ENCODE data around the gene MICAL3.
A peak's percentile ranks its signal among the peaks of the same experiment; 100 is the strongest.

MICAL3 gene

GRCh38 chr22:17814084-17814483 lies 210.3 kb downstream of the MICAL3 start:
- H3K79me1 ChIP-seq (ENCODE audit: low read length), result no peaks in the 10 kb centered on the region

GRCh38 chr22:17811119-17811518 lies 213.2 kb downstream of the MICAL3 start:
- peaks cover 12% of the 10 kb centered on the region for H3K79me1 ChIP-seq (ENCODE audit: low read length)
- no peaks in the 10 kb centered on the region for H3K27me3 ChIP-seq (ENCODE audit: insufficient read depth, low read length)
- no peak overlapping the region for H3K23ac ChIP-seq (ENCODE audit: low read length)
- no peak overlapping the region for H4K12ac ChIP-seq (ENCODE audit: low read depth, low read length)
- peaks cover 23 to 26% of the 10 kb centered on the region in 2 experiments for H3K4me1 ChIP-seq (ENCODE audit: control insufficient read depth in 1 of 2, insufficient read depth in 2 of 2, low read length in 2 of 2)
- H4K91ac ChIP-seq (ENCODE audit: low read depth, low read length), result no peak overlapping the region
- no peak overlapping the region for H2AFZ ChIP-seq (ENCODE audit: insufficient read depth, low read length, poor library complexity)
- H3K4me3 ChIP-seq (ENCODE audit: low read depth, low read length), result no peak overlapping the region
- H2AK5ac ChIP-seq (ENCODE audit: low read length), result no peak overlapping the region
- H3K27ac ChIP-seq (ENCODE audit: low read depth, low read length), result no peak overlapping the region
- H3K9ac ChIP-seq (ENCODE audit: low read length), result no peak overlapping the region
- H2BK5ac ChIP-seq (ENCODE audit: low read depth, low read length, poor library complexity), result no peak overlapping the region
- no peak overlapping the region for H3K4ac ChIP-seq (ENCODE audit: low read depth, low read length)
- H2BK12ac ChIP-seq (ENCODE audit: low read length), result no peak overlapping the region
- H3K18ac ChIP-seq (ENCODE audit: low read length), result no peak overlapping the region
- H3K36me3 ChIP-seq (ENCODE audit: control insufficient read depth in 1 of 2, insufficient read depth in 2 of 2, low read length in 2 of 2), result peaks cover 19 to 23% of the 10 kb centered on the region in 2 experiments
- no peak overlapping the region for H2BK120ac ChIP-seq (ENCODE audit: insufficient read depth, low read length, poor library complexity)
- H3K9me3 ChIP-seq (ENCODE audit: insufficient read depth, low read depth, low read length), result peaks cover 5% of the 10 kb centered on the region
- no peak overlapping the region for H4K8ac ChIP-seq (ENCODE audit: low read depth, low read length)
- H3K4me2 ChIP-seq (ENCODE audit: low read length), result no peak overlapping the region
- H3K79me2 ChIP-seq (ENCODE audit: control insufficient read depth, insufficient read depth, low read length, poor library complexity), result no peaks in the 10 kb centered on the region
- no CpG with 5 or more reads among the region's 4 CpGs for WGBS (ENCODE audit: extremely low coverage, insufficient coverage, insufficient read length)
- DNase-seq, result no peak
- H3K14ac ChIP-seq (ENCODE audit: low read length), result no peak overlapping the region

More at GRCh38 chr22:17814084-17814483, 210.3 kb downstream of the MICAL3 start:
- peaks cover 2 to 4% of the 10 kb centered on the region in 2 experiments for H3K4me1 ChIP-seq (ENCODE audit: control insufficient read depth in 1 of 2, insufficient read depth in 2 of 2, low read length in 2 of 2)
- H3K4me3 ChIP-seq (ENCODE audit: low read depth, low read length), result no peak overlapping the region
- no peak overlapping the region for H2AK5ac ChIP-seq (ENCODE audit: low read length)
- H3K14ac ChIP-seq (ENCODE audit: low read length), result no peak overlapping the region
- WGBS (ENCODE audit: extremely low coverage, insufficient coverage, insufficient read length), result no CpG with 5 or more reads among the region's 6 CpGs
- H3K27me3 ChIP-seq (ENCODE audit: insufficient read depth, low read length), result no peaks in the 10 kb centered on the region
- H3K4ac ChIP-seq (ENCODE audit: low read depth, low read length), result no peak overlapping the region
- H2AFZ ChIP-seq (ENCODE audit: insufficient read depth, low read length, poor library complexity), result no peak overlapping the region
- peaks cover 19 to 30% of the 10 kb centered on the region in 2 experiments for H3K36me3 ChIP-seq (ENCODE audit: control insufficient read depth in 1 of 2, insufficient read depth in 2 of 2, low read length in 2 of 2)
- no peak overlapping the region for H2BK120ac ChIP-seq (ENCODE audit: insufficient read depth, low read length, poor library complexity)
- H3K79me2 ChIP-seq (ENCODE audit: control insufficient read depth, insufficient read depth, low read length, poor library complexity), result no peaks in the 10 kb centered on the region
- H3K23ac ChIP-seq (ENCODE audit: low read length), result no peak overlapping the region
- H4K8ac ChIP-seq (ENCODE audit: low read depth, low read length), result no peak overlapping the region
- H3K9me3 ChIP-seq (ENCODE audit: insufficient read depth, low read depth, low read length), result peaks cover 5% of the 10 kb centered on the region
- H3K27ac ChIP-seq (ENCODE audit: low read depth, low read length), result no peak overlapping the region
- no peak overlapping the region for H2BK5ac ChIP-seq (ENCODE audit: low read depth, low read length, poor library complexity)
- H3K4me2 ChIP-seq (ENCODE audit: low read length), result no peak overlapping the region
- no peak overlapping the region for H4K91ac ChIP-seq (ENCODE audit: low read depth, low read length)
- H4K12ac ChIP-seq (ENCODE audit: low read depth, low read length), result no peak overlapping the region
- H3K18ac ChIP-seq (ENCODE audit: low read length), result no peak overlapping the region
- DNase-seq, result no peak
- H3K9ac ChIP-seq (ENCODE audit: low read length), result no peak overlapping the region
- H2BK12ac ChIP-seq (ENCODE audit: low read length), result no peak overlapping the region

- H2BK120ac ChIP-seq (ENCODE audit: insufficient read depth, low read length, poor library complexity), result no peak overlapping the region
- no peak overlapping the region for H3K14ac ChIP-seq (ENCODE audit: low read length)
- whole genome bisulfite sequencing (ENCODE audit: extremely low coverage, insufficient coverage, insufficient read length), result no CpG with 5 or more reads among the region's 12 CpGs
These were observed 213.7 kb downstream of the MICAL3 start for GRCh38 chr22:17810570-17811116.

GRCh38 chr22:17808693-17809403 lies 215.5 kb downstream of the MICAL3 start:
- Histone ChIP-seq H2AK5ac (ENCODE audit: low read length) (no peak overlapping the region), H2BK120ac (ENCODE audit: insufficient read depth, low read length, poor library complexity) (no peak overlapping the region)

More at GRCh38 chr22:17810570-17811116, 213.7 kb downstream of the MICAL3 start:
- Histone ChIP-seq H3K4ac (ENCODE audit: low read depth, low read length) (no peak overlapping the region), H3K4me1 (ENCODE audit: control insufficient read depth in 1 of 2, insufficient read depth in 2 of 2, low read length in 2 of 2) (peaks cover 23 to 26% of the 10 kb centered on the region in 2 experiments), H3K9me3 (ENCODE audit: insufficient read depth, low read depth, low read length) (peaks cover 5% of the 10 kb centered on the region), H3K27me3 (ENCODE audit: insufficient read depth, low read length) (no peaks in the 10 kb centered on the region), H3K27ac (ENCODE audit: low read depth, low read length) (no peak overlapping the region), H4K91ac (ENCODE audit: low read depth, low read length) (no peak overlapping the region), H4K12ac (ENCODE audit: low read depth, low read length) (no peak overlapping the region), H3K79me1 (ENCODE audit: low read length) (peaks cover 12% of the 10 kb centered on the region), H3K18ac (ENCODE audit: low read length) (no peak overlapping the region), H3K23ac (ENCODE audit: low read length) (no peak overlapping the region), H4K8ac (ENCODE audit: low read depth, low read length) (no peak overlapping the region), H3K4me2 (ENCODE audit: low read length) (no peak overlapping the region), H2BK12ac (ENCODE audit: low read length) (no peak overlapping the region), H2BK5ac (ENCODE audit: low read depth, low read length, poor library complexity) (no peak overlapping the region), H3K4me3 (ENCODE audit: low read depth, low read length) (no peak overlapping the region), H2AK5ac (ENCODE audit: low read length) (no peak overlapping the region), H2AFZ (ENCODE audit: insufficient read depth, low read length, poor library complexity) (no peak overlapping the region), H3K79me2 (ENCODE audit: control insufficient read depth, insufficient read depth, low read length, poor library complexity) (no peaks in the 10 kb centered on the region), H3K36me3 (ENCODE audit: control insufficient read depth in 1 of 2, insufficient read depth in 2 of 2, low read length in 2 of 2) (peaks cover 19 to 24% of the 10 kb centered on the region in 2 experiments), H3K9ac (ENCODE audit: low read length) (no peak overlapping the region)
- DNase-seq, result no peak

More at GRCh38 chr22:17808693-17809403, 215.5 kb downstream of the MICAL3 start:
- H3K18ac ChIP-seq (ENCODE audit: low read length), result no peak overlapping the region
- H2BK5ac ChIP-seq (ENCODE audit: low read depth, low read length, poor library complexity), result peak overlapping the region; percentile 3
- peaks cover 13% of the 10 kb centered on the region for H3K79me1 ChIP-seq (ENCODE audit: low read length)
- DNase-seq, result peak; percentile 83 to 84
- no CpG with 5 or more reads among the region's 25 CpGs for WGBS (ENCODE audit: extremely low coverage, insufficient coverage, insufficient read length)
- H3K9me3 ChIP-seq (ENCODE audit: insufficient read depth, low read depth, low read length), result peaks cover 2% of the 10 kb centered on the region
- H3K79me2 ChIP-seq (ENCODE audit: control insufficient read depth, insufficient read depth, low read length, poor library complexity), result no peaks in the 10 kb centered on the region
- H3K9ac ChIP-seq (ENCODE audit: low read length), result no peak overlapping the region
- no peak overlapping the region for H2BK12ac ChIP-seq (ENCODE audit: low read length)
- peaks cover 14 to 16% of the 10 kb centered on the region in 2 experiments for H3K36me3 ChIP-seq (ENCODE audit: control insufficient read depth in 1 of 2, insufficient read depth in 2 of 2, low read length in 2 of 2)
- no peak overlapping the region for H3K23ac ChIP-seq (ENCODE audit: low read length)
- peak overlapping the region; percentile 80 for H3K27ac ChIP-seq (ENCODE audit: low read depth, low read length)
- no peaks in the 10 kb centered on the region for H3K27me3 ChIP-seq (ENCODE audit: insufficient read depth, low read length)
- H3K4me3 ChIP-seq (ENCODE audit: low read depth, low read length), result no peak overlapping the region
- peak overlapping the region; percentile 26 for H3K14ac ChIP-seq (ENCODE audit: low read length)
- no peak overlapping the region for H3K4me2 ChIP-seq (ENCODE audit: low read length)
- peak overlapping the region; percentile 13 for H4K12ac ChIP-seq (ENCODE audit: low read depth, low read length)
- no peak overlapping the region for H2AFZ ChIP-seq (ENCODE audit: insufficient read depth, low read length, poor library complexity)
- no peak overlapping the region for H4K8ac ChIP-seq (ENCODE audit: low read depth, low read length)
- H3K4me1 ChIP-seq (ENCODE audit: control insufficient read depth in 1 of 2, insufficient read depth in 2 of 2, low read length in 2 of 2), result peaks cover 37 to 39% of the 10 kb centered on the region in 2 experiments
- H3K4ac ChIP-seq (ENCODE audit: low read depth, low read length), result no peak overlapping the region
- peak overlapping the region; percentile 28 for H4K91ac ChIP-seq (ENCODE audit: low read depth, low read length)
